ENCODE results near the gene FANCL. TPM values are rescaled to one million over a fixed set of nuclear protein-coding genes. Genes with fewer than 3 reads are reported as not detected.

The FANCL gene
- total RNA-seq, 1 experiment from 2014 or later = 25.7 TPM

GRCh38 chr2:58157754-58158153 lies 83.4 kb downstream of the FANCL start:
- in situ Hi-C loops (cut with HindIII; ENCODE audit: low pct_unique_long_range_greater_than_20kb, low sequenced_read_pairs) (no loop called here), intact Hi-C loops (cut with micrococcal nuclease; ENCODE audit: unreplicated experiment) (no loop called here)
- POLR2A ChIA-PET = no interaction called here
- DNase-seq (ENCODE audit: low read depth, low spot score) (no peak), ATAC-seq (no peak)
- Histone ChIP-seq H3K27ac (ENCODE audit: low read length) (no peak overlapping the region), H3K27me3 (ENCODE audit: control insufficient read depth, insufficient read depth, low read length) (no peaks in the 10 kb centered on the region), H3K9me3 (ENCODE audit: control insufficient read depth, insufficient read depth, low read depth, low read length) (no peaks in the 10 kb centered on the region), H3K4me3 (ENCODE audit: low read depth in 2 of 2, low read length in 2 of 2) (no peak overlapping the region), H3K4me1 (ENCODE audit: control insufficient read depth, insufficient read depth, low read length) (no peaks in the 10 kb centered on the region; the same call in 1 of the 2 replicates), H3K36me3 (ENCODE audit: control insufficient read depth, insufficient read depth, low read length) (peaks cover 30% of the 10 kb centered on the region)
- no TSS peak for BruUV-seq (replicated peaks)
- TF ChIP-seq REST (IDR thresholded peaks at IDR 0.05; ENCODE audit: insufficient read depth in 1 of 2, low read depth in 2 of 2, low read length in 1 of 2) (no peak), SIN3A (IDR thresholded peaks at IDR 0.05; ENCODE audit: borderline replicate concordance, insufficient read depth, low read depth, low read length) (no peak), TCF7L2 (IDR thresholded peaks at IDR 0.05; ENCODE audit: low read depth, low read length) (no peak), POLR2AphosphoS5 (IDR thresholded peaks at IDR 0.05; ENCODE audit: low read depth, low read length) (no peak), CTCF (IDR thresholded peaks at IDR 0.05) (no peak)
- CTCF ChIA-PET = no interaction called here

GRCh38 chr2:58156780-58157179 lies 84.3 kb downstream of the FANCL start:
- Histone ChIP-seq H3K4me3 (ENCODE audit: low read depth in 2 of 2, low read length in 2 of 2) (no peak overlapping the region), H3K27ac (ENCODE audit: low read length) (no peak overlapping the region), H3K4me1 (ENCODE audit: control insufficient read depth, insufficient read depth, low read length) (no peaks in the 10 kb centered on the region; the same call in 1 of the 2 replicates), H3K9me3 (ENCODE audit: control insufficient read depth, insufficient read depth, low read depth, low read length) (no peaks in the 10 kb centered on the region), H3K36me3 (ENCODE audit: control insufficient read depth, insufficient read depth, low read length) (peaks cover 29% of the 10 kb centered on the region), H3K27me3 (ENCODE audit: control insufficient read depth, insufficient read depth, low read length) (no peaks in the 10 kb centered on the region)
- ATAC-seq (no peak), DNase-seq (ENCODE audit: low read depth, low spot score) (no peak)
- ChIA-PET CTCF (no interaction called here), POLR2A (no interaction called here)
- no TSS peak for BruUV-seq (replicated peaks)
- TF ChIP-seq CTCF (IDR thresholded peaks at IDR 0.05) = no peak
- no peak for TF ChIP-seq REST (IDR thresholded peaks at IDR 0.05; ENCODE audit: insufficient read depth in 1 of 2, low read depth in 2 of 2, low read length in 1 of 2)
- no peak for TF ChIP-seq POLR2AphosphoS5 (IDR thresholded peaks at IDR 0.05; ENCODE audit: low read depth, low read length)
- no peak for TF ChIP-seq TCF7L2 (IDR thresholded peaks at IDR 0.05; ENCODE audit: low read depth, low read length)
- no peak for TF ChIP-seq SIN3A (IDR thresholded peaks at IDR 0.05; ENCODE audit: borderline replicate concordance, insufficient read depth, low read depth, low read length)
- in situ Hi-C loops (cut with HindIII; ENCODE audit: low pct_unique_long_range_greater_than_20kb, low sequenced_read_pairs) (no loop called here), intact Hi-C loops (cut with micrococcal nuclease; ENCODE audit: unreplicated experiment) (no loop called here)
